GM06990 (cell line): ENCODE results near the gene OVOL1.
A peak's percentile ranks its signal among the peaks of the same experiment; 100 is the strongest.

Experiments
- DNase-seq: peaks from one replicate; pipeline ENCODE4 v3.0.0-alpha.2; 2011; ENCODE audit not compliant: insufficient read length; ENCODE audit errors: extremely low read depth
- H3K27me3 ChIP-seq: replicated peaks from 2 replicates; pipeline ENCODE4 v1.6.0; 2011; ENCODE audit warnings: low read length; ENCODE audit not compliant: control insufficient read depth, insufficient read depth
- H3K36me3 ChIP-seq: 2 replicates; pipeline ENCODE4 v1.5.1; 2011; ENCODE audit warnings: low read length; ENCODE audit not compliant: control insufficient read depth, insufficient read depth
- H3K4me3 ChIP-seq: replicated peaks from 2 replicates; pipeline ENCODE4 v1.5.1; 2011; ENCODE audit warnings: low read depth, mild to moderate bottlenecking, control low read depth, low read length
- CTCF ChIP-seq: IDR thresholded peaks from 2 replicates; pipeline ENCODE4 v1.5.1; 2011; ENCODE audit warnings: low read length, control low read depth, mild to moderate bottlenecking, inconsistent platforms; ENCODE audit not compliant: insufficient read depth, poor library complexity, severe bottlenecking

Gene OVOL1

GRCh38 chr11:65786786-65787636 is at the start of gene OVOL1:
TSS of gene OVOL1 (plus strand) at chr11:65787063. CDS start at chr11:65787374, 311 bp downstream.
- H3K36me3 ChIP-seq: no peaks in the 10 kb centered on the region
- H3K27me3 ChIP-seq: peaks cover 3% of the 10 kb centered on the region
- TF ChIP-seq CTCF: no peak
- 0 out of 2 replicates have a peak within 1 kb of the TSS, but pooled peaks have one; percentile 5 for H3K4me3 ChIP-seq
- DNase-seq: no peak

- DNase-seq: no peak
- Histone ChIP-seq H3K36me3 (no peaks in the 10 kb centered on the region), H3K4me3 (no peak overlapping the region), H3K27me3 (no peaks in the 10 kb centered on the region; the same call in none of the 2 replicates)
- no peak for TF ChIP-seq CTCF
Observed at GRCh38 chr11:65739022-65739421, 47.8 kb upstream of the OVOL1 start.

GRCh38 chr11:65741185-65741584 is 45.7 kb upstream of the OVOL1 start:
- no peak for DNase-seq

GRCh38 chr11:65742353-65742752 is 44.5 kb upstream of the OVOL1 start:
- no peak overlapping the region for H3K4me3 ChIP-seq
- no peaks in the 10 kb centered on the region; the same call in none of the 2 replicates for H3K27me3 ChIP-seq
- TF ChIP-seq CTCF: no peak
- H3K36me3 ChIP-seq: no peaks in the 10 kb centered on the region
- no peak for DNase-seq

More at GRCh38 chr11:65741185-65741584, 45.7 kb upstream of the OVOL1 start:
- no peaks in the 10 kb centered on the region; the same call in none of the 2 replicates for H3K27me3 ChIP-seq
- TF ChIP-seq CTCF: no peak
- no peak overlapping the region for H3K4me3 ChIP-seq
- H3K36me3 ChIP-seq: no peaks in the 10 kb centered on the region

- no peaks in the 10 kb centered on the region; the same call in none of the 2 replicates for H3K27me3 ChIP-seq
- no peak for TF ChIP-seq CTCF
- no peak overlapping the region for H3K4me3 ChIP-seq
- DNase-seq: no peak
- H3K36me3 ChIP-seq: no peaks in the 10 kb centered on the region
Observed at GRCh38 chr11:65743681-65744025, 43.2 kb upstream of the OVOL1 start.
